Thyroid gland (tissue), 4 donors: ENCODE measurements around the gene IFTAP. TPM values are rescaled to one million over a fixed set of nuclear protein-coding genes. Genes with fewer than 3 reads are reported as not detected.

Source experiments
- DNase-seq, 2 donors: peaks; one replicate each; pipeline ENCODE4 v3.0.0-alpha.2; 2019
- H3K27ac ChIP-seq, 3 donors: fragments of 200-600 bp; sonication (generic); 1 replicate in 2 of 3; 2 replicates in 1 of 3; pipeline ENCODE4 v1.5.1; 2016 to 2019; ENCODE audit warnings: mild to moderate bottlenecking in 1 of 3, moderate library complexity in 1 of 3
- H3K27me3 ChIP-seq: fragments of 200-600 bp; sonication (generic); one replicate; pipeline ENCODE4 v1.5.1; 2019
- H3K36me3 ChIP-seq, 2 donors: fragments of 200-600 bp; sonication (generic); one replicate each; pipeline ENCODE4 v1.5.1; 2016 to 2019
- H3K4me1 ChIP-seq, 2 donors: fragments of 200-600 bp; sonication (generic); one replicate each; pipeline ENCODE4 v1.5.1; 2017 to 2019
- H3K4me3 ChIP-seq, 3 donors: fragments of 200-600 bp; sonication (generic); replicated peaks in 1 of 3; 1 replicate in 2 of 3; 2 replicates in 1 of 3; pipeline ENCODE4 v1.5.1; 2016; ENCODE audit warnings: mild to moderate bottlenecking in 1 of 3
- H3K9me3 ChIP-seq: fragments of 200-600 bp; sonication (generic); one replicate; pipeline ENCODE4 v1.5.1; 2017
- CTCF ChIP-seq, 6 experiments: fragments of 200-600 bp in 3 of 6; fragments of 450-650 bp in 3 of 6; sonication (generic) in 3 of 6; IDR thresholded peaks; one replicate each; pipeline ENCODE4 v1.5.1; 2016 to 2019; ENCODE audit warnings: antibody characterized with exemption in 6 of 6, mild to moderate bottlenecking in 2 of 6, inconsistent platforms in 1 of 6, moderate library complexity in 1 of 6
- POLR2A ChIP-seq, 2 donors: fragments of 450-650 bp; IDR thresholded peaks; one replicate each; pipeline ENCODE4 v1.6.1; 2017; ENCODE audit warnings: antibody characterized with exemption in 2 of 2, mild to moderate bottlenecking in 2 of 2, moderate library complexity in 1 of 2
- WGBS, 2 donors: methylation state at CpG; one replicate each; pipeline ENCODE4 v1.1.5; 2017; 5-methylcytosine and 5-hydroxymethylcytosine counted together
- intact Hi-C: fragments of 100-400 bp; cut with DNase I; formaldehyde crosslinking; loops from one replicate; pipeline ENCODE4 v1.15.1; 2023
- total RNA-seq, 4 donors: library from RNA; depleted of rRNA; stranded (reverse); fragments of >200 nt; gene quantifications; one replicate each; pipeline ENCODE4 v1.2.3, GENCODE V29; 2016

The IFTAP gene
- total RNA-seq, 4 donors from 2014 or later = 48.1 to 139 (median 99.0) TPM

DNA sequence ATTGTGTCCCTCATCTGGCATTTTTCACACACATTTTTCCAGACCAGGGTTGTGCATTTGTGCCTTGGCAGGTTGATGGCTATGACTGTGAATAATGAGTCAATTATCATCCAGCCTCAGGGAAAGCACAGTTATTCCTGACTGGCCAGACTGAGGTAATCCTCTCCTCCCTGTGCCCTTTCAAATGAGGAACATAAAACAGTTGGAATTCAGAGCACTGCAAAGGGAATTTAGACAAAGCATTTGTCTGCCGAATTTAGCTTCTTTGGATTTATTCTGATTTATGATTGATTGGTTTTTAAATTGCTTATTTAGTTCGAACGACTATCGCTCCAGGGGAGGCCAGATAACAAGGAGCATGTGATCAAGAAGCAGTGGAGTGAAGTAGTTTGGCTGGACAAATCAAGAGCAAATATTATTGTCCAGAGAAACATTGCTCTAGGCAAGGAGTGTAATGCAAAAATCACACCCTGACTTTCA, 34.5 kb downstream of the IFTAP start:
- Histone ChIP-seq H3K27me3 (no peaks in the 10 kb centered on the region), H3K27ac (peak overlapping the region; percentile 66 to 85 (median 75)), H3K4me1 (peaks cover 34 to 39% of the 10 kb centered on the region in 2 donors), H3K36me3 (no peaks in the 10 kb centered on the region), H3K4me3 (no peak overlapping the region), H3K9me3 (no peaks in the 10 kb centered on the region)
- DNase-seq = peak in 1 of 2 donors; percentile 9
- TF ChIP-seq CTCF (IDR thresholded peaks at IDR 0.05) (no peak), POLR2A (IDR thresholded peaks at IDR 0.05) (peak in 1 of 2 donors; percentile 49)
- intact Hi-C loops = loop anchor here (10.0 kb wide), 1 partner anchor 64 kb away; the partner anchor contains the start of gene RAG1
- 25 to 39% methylated on average over 4 of the region's 4 CpGs for WGBS, 2 donors

DNA sequence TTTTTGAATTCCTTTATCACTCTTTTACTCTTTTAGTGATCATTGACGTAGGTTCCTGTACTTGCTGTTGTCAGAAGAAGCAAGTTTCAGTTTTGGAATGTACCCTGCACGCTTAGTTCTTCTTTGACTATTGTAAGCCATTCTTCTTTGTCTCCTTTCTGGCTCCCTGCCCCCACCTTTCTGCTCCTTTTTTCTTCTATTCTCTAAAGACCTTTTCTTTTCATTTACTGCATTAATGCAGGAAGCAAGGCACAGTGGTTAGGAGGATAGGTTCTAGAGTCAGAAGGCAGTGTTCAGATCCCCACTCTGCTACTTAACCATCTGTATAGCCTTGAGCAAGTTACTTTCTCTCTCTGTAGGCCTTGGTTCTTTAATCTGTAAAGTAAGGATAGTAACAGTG, 37.5 kb downstream of the IFTAP start:
- H3K9me3 ChIP-seq = no peaks in the 10 kb centered on the region
- intact Hi-C loops = no loop called here
- peaks cover 58 to 66% of the 10 kb centered on the region in 2 donors for H3K4me1 ChIP-seq
- H3K36me3 ChIP-seq = no peaks in the 10 kb centered on the region
- no peak for TF ChIP-seq POLR2A (IDR thresholded peaks at IDR 0.05)
- TF ChIP-seq CTCF (IDR thresholded peaks at IDR 0.05) = no peak
- DNase-seq = no peak
- H3K27me3 ChIP-seq = no peaks in the 10 kb centered on the region
- 86 to 90% methylated on average over 2 of the region's 2 CpGs for WGBS, 2 donors
- H3K27ac ChIP-seq = peak overlapping the region in 2 of 3 donors; percentile 34 to 75
- H3K4me3 ChIP-seq = no peak overlapping the region

DNA sequence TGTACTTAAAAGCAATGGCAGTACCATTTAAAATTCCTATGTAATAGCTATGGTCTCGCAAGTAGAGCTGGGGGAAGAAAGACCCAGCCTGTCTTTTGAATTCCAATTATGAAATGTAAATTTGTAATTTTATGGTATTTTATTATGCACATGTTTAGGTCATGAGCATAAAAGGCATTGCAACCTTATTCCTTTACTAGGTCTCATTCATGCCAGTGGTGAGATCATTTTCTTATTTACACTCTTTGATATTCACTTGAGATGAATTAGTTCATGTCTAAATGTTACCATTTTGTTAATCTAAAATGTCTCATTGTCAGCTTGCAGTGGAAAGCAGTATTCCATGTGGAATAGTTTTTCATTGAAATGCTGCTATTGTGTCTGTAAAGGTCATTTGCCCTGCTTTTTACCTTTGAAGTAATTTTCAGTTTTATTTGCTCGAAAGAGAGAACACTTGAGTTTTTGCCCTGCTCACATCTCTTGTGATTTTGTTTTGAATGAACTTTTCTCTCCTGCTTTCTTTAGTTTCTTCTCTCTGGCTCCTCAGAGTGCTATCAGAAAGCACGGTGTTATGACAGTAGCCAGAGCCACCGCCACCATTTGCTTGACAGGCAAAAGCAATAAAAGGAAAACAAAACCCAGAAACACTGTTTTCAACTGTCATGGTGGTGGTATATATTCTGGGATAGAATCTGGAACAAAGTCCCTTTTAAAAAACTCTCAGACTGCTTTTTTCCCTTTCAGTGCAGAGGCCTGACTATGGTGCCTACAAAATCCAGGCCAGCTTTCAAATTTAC, 41.0 kb downstream of the IFTAP start:
- DNase-seq = peak; percentile 21 to 29
- 43 to 50% methylated on average over 4 of the region's 4 CpGs for WGBS, 2 donors
- H3K27ac ChIP-seq = peak overlapping the region; percentile 60 to 93 (median 87)

GRCh38 chr11:36638556-36638955, 44.3 kb downstream of the IFTAP start:
- H3K9me3 ChIP-seq = no peaks in the 10 kb centered on the region
- no peaks in the 10 kb centered on the region for H3K36me3 ChIP-seq
- peaks cover 43 to 50% of the 10 kb centered on the region in 2 donors for H3K4me1 ChIP-seq
- no peak overlapping the region for H3K4me3 ChIP-seq
- intact Hi-C loops = no loop called here
- DNase-seq = no peak
- H3K27me3 ChIP-seq = no peaks in the 10 kb centered on the region
- 81 to 83% methylated on average over 2 of the region's 2 CpGs for WGBS, 2 donors
- TF ChIP-seq CTCF (IDR thresholded peaks at IDR 0.05) (no peak), POLR2A (IDR thresholded peaks at IDR 0.05) (no peak)
- peak overlapping the region; percentile 27 to 93 (median 58) for H3K27ac ChIP-seq

More for the DNA sequence above, 41.0 kb downstream of the IFTAP start:
- H3K4me3 ChIP-seq = no peak overlapping the region
- TF ChIP-seq CTCF (IDR thresholded peaks at IDR 0.05) (no peak), POLR2A (IDR thresholded peaks at IDR 0.05) (peak in 1 of 2 donors; percentile 48)
- intact Hi-C loops = no loop called here
- H3K9me3 ChIP-seq = no peaks in the 10 kb centered on the region
- no peaks in the 10 kb centered on the region for H3K36me3 ChIP-seq
- H3K27me3 ChIP-seq = no peaks in the 10 kb centered on the region
- peaks cover 52 to 59% of the 10 kb centered on the region in 2 donors for H3K4me1 ChIP-seq
